Measurements from ENCODE around the gene DIAPH2. TPM values are rescaled to one million over a fixed set of nuclear protein-coding genes. Genes with fewer than 3 reads are reported as not detected.

Gene DIAPH2
- total and polyA plus RNA-seq, 4 donors, result 7.2 to 57.6 (median 15.5) TPM

DNA sequence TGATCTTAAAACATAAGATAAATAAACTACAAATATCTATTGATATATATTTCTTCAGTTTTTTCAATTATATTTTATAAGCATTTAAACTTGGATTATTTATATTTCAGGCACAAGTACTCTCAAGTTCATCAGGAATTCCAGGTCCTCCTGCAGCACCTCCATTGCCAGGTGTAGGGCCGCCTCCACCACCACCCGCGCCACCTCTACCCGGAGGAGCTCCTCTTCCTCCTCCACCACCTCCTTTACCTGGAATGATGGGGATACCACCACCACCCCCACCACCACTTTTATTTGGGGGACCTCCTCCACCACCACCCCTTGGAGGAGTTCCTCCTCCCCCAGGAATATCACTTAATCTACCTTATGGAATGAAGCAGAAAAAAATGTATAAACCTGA is 273.1 kb downstream of the DIAPH2 start:
- DNase-seq (no peak), ATAC-seq (ENCODE audit: insufficient read depth, low FRiP score) (no peak)
- Histone ChIP-seq H3K9ac (ENCODE audit: insufficient read depth in 1 of 2, low read length in 2 of 2) (no peak overlapping the region), H3K4me3 (no peak overlapping the region), H3K9me3 (ENCODE audit: control insufficient read depth in 4 of 4, insufficient read depth in 3 of 4, low read length in 3 of 4) (peaks cover 0 to 14% (median 4%) of the 10 kb centered on the region in 4 donors), H3K27me3 (ENCODE audit: control insufficient read depth in 3 of 3, insufficient read depth in 3 of 3, low read length in 2 of 3) (no peaks in the 10 kb centered on the region), H3K27ac (ENCODE audit: low read depth in 1 of 2, low read length in 1 of 2) (no peak overlapping the region), H3K4me1 (ENCODE audit: control insufficient read depth in 5 of 5, insufficient read depth in 5 of 5, low read length in 5 of 5) (no peaks in the 10 kb centered on the region), H3K36me3 (ENCODE audit: control insufficient read depth in 4 of 4, insufficient read depth in 4 of 4, low read length in 4 of 4) (peaks cover 0 to 9% (median 3%) of the 10 kb centered on the region in 4 donors)
- WGBS, 2 donors, result 95 to 97% methylated on average over 4 of the region's 4 CpGs
- TF ChIP-seq, protein P1, sequence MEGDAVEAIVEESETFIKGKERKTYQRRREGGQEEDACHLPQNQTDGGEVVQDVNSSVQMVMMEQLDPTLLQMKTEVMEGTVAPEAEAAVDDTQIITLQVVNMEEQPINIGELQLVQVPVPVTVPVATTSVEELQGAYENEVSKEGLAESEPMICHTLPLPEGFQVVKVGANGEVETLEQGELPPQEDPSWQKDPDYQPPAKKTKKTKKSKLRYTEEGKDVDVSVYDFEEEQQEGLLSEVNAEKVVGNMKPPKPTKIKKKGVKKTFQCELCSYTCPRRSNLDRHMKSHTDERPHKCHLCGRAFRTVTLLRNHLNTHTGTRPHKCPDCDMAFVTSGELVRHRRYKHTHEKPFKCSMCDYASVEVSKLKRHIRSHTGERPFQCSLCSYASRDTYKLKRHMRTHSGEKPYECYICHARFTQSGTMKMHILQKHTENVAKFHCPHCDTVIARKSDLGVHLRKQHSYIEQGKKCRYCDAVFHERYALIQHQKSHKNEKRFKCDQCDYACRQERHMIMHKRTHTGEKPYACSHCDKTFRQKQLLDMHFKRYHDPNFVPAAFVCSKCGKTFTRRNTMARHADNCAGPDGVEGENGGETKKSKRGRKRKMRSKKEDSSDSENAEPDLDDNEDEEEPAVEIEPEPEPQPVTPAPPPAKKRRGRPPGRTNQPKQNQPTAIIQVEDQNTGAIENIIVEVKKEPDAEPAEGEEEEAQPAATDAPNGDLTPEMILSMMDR (IDR thresholded peaks at IDR 0.05; ENCODE audit: control extremely low read depth, extremely low read depth), result no peak

DNA sequence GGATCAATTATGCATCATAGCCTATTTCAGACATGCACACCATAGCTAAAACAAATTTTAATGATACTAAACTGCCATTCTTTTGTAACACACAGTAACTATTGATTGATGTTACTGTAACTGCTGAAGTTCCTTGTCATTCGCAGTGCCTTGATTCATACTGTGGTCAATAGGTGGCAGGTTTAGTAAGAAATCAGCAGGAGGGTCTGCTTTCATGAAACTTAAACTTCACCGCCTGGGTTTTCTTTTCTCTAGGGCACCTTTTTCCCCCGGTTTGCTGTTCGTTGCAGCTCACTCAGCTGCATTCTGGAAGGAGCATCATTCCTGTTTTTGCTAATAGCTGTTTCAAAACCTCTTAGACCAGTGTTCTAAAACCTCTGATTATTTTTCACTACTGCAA is 287.2 kb downstream of the DIAPH2 start:
- H3K4me3 ChIP-seq, result no peak overlapping the region
- H3K36me3 ChIP-seq (ENCODE audit: control insufficient read depth in 4 of 4, insufficient read depth in 4 of 4, low read length in 4 of 4), result peaks cover 0 to 1% (median 0%) of the 10 kb centered on the region in 4 donors
- WGBS, 2 donors, result 51 to 95% methylated on average over 4 of the region's 4 CpGs
- H3K9ac ChIP-seq (ENCODE audit: insufficient read depth in 1 of 2, low read length in 2 of 2), result no peak overlapping the region
- peaks cover 0 to 14% (median 0%) of the 10 kb centered on the region in 3 donors for H3K27me3 ChIP-seq (ENCODE audit: control insufficient read depth in 3 of 3, insufficient read depth in 3 of 3, low read length in 2 of 3)
- H3K9me3 ChIP-seq (ENCODE audit: control insufficient read depth in 4 of 4, insufficient read depth in 3 of 4, low read length in 3 of 4), result no peaks in the 10 kb centered on the region
- no peak overlapping the region for H3K27ac ChIP-seq (ENCODE audit: low read depth in 1 of 2, low read length in 1 of 2)
- ATAC-seq (ENCODE audit: insufficient read depth, low FRiP score) (no peak), DNase-seq (no peak)
- H3K4me1 ChIP-seq (ENCODE audit: control insufficient read depth in 5 of 5, insufficient read depth in 5 of 5, low read length in 5 of 5), result no peaks in the 10 kb centered on the region
- TF ChIP-seq, protein P1 (IDR thresholded peaks at IDR 0.05; ENCODE audit: control extremely low read depth, extremely low read depth), result no peak

DNA sequence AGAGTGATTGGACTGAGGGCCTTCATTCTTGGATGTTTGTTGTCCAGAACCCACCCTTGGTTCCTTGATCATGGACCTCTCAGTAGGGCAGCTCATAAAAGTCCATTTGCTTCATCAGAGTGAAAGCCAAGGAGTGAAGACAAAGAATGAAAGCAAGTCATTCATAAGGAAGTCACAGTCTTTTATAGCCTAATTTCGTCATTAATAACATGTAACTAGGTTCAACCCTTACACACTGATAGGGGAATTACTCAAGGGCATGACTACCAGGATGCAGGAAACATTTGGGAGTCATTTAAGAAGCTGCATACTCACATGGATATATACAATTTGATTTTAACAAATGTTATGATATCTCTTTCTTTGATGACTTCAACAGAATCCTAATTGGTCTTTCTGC is 294.3 kb downstream of the DIAPH2 start:
- no peak for DNase-seq

More for the DNA sequence above, 294.3 kb downstream of the DIAPH2 start:
- TF ChIP-seq, protein P1 (IDR thresholded peaks at IDR 0.05; ENCODE audit: control extremely low read depth, extremely low read depth), result no peak
- Histone ChIP-seq H3K27ac (ENCODE audit: low read depth in 1 of 2, low read length in 1 of 2) (no peak overlapping the region), H3K9me3 (ENCODE audit: control insufficient read depth in 4 of 4, insufficient read depth in 3 of 4, low read length in 3 of 4) (no peaks in the 10 kb centered on the region), H3K36me3 (ENCODE audit: control insufficient read depth in 4 of 4, insufficient read depth in 4 of 4, low read length in 4 of 4) (no peaks in the 10 kb centered on the region), H3K27me3 (ENCODE audit: control insufficient read depth in 3 of 3, insufficient read depth in 3 of 3, low read length in 2 of 3) (peaks cover 0 to 18% (median 3%) of the 10 kb centered on the region in 3 donors), H3K9ac (ENCODE audit: insufficient read depth in 1 of 2, low read length in 2 of 2) (no peak overlapping the region), H3K4me1 (ENCODE audit: control insufficient read depth in 5 of 5, insufficient read depth in 5 of 5, low read length in 5 of 5) (no peaks in the 10 kb centered on the region), H3K4me3 (no peak overlapping the region)
- WGBS, 2 donors, result 63 to 86% methylated on average over 1 of the region's 1 CpG
- ATAC-seq (ENCODE audit: insufficient read depth, low FRiP score), result no peak
